KBM-7 (cell line): ENCODE data around the gene RRP15.
A peak's percentile ranks its signal among the peaks of the same experiment; 100 is the strongest.

Experiments
- DNase-seq: peaks from one replicate; pipeline ENCODE4 v3.0.0-alpha.2; 2015
- in situ Hi-C: fragments of 300-500 bp; cut with MboI; formaldehyde crosslinking; loops from 2 replicates; pipeline ENCODE4 v1.14.3; 2020; ENCODE audit warnings: low sequenced_read_pairs, low pct_unique_long_range_greater_than_20kb, mixed read lengths

Gene RRP15

GRCh38 chr1:218351391-218352074 is 66.4 kb downstream of the RRP15 start:
- peak; percentile 62 for DNase-seq
- in situ Hi-C loops, result no loop called here

- in situ Hi-C loops, result no loop called here
- no peak for DNase-seq
These were observed 67.0 kb downstream of the RRP15 start for GRCh38 chr1:218352075-218352438.

DNA sequence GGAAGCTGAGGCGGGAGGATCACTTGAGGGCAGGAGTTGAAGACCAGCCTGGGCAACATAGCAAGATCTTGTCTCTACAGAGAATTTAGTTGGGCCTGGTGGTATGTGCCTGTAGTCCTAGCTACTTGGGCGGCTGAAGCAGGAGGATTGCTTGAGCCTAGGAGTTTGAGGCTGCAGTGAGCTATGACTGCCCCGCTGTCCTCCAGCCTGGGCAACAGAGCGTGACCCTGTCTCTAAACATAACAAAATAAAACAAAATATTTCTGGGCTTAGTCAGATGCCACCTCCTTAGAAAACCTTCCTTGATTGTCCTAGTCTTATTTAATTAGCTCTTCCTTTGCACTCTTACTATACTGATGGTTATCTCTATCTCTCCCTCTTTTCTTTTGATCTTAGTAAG is 68.6 kb downstream of the RRP15 start:
- in situ Hi-C loops, result no loop called here
- no peak for DNase-seq

DNA sequence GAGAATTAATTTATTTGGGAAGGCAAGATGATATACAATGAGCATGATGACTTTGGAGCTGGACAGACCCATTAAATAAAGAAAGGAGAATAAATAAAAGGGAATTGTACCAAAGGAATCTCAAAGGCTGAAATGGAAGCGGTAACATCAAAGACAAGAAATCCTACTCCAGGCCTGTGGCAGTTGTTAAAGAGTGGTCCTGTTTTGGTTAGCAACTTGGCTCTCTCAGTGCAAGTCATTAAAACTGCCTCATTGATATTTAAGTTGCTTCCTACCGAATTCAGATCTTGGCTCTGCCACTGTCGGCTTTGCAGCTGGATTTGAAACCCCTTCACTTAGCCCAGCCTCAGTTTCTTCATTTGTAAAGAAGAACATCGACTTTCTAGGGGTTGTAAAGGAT is 70.2 kb downstream of the RRP15 start:
- DNase-seq, result no peak
- in situ Hi-C loops, result no loop called here

DNA sequence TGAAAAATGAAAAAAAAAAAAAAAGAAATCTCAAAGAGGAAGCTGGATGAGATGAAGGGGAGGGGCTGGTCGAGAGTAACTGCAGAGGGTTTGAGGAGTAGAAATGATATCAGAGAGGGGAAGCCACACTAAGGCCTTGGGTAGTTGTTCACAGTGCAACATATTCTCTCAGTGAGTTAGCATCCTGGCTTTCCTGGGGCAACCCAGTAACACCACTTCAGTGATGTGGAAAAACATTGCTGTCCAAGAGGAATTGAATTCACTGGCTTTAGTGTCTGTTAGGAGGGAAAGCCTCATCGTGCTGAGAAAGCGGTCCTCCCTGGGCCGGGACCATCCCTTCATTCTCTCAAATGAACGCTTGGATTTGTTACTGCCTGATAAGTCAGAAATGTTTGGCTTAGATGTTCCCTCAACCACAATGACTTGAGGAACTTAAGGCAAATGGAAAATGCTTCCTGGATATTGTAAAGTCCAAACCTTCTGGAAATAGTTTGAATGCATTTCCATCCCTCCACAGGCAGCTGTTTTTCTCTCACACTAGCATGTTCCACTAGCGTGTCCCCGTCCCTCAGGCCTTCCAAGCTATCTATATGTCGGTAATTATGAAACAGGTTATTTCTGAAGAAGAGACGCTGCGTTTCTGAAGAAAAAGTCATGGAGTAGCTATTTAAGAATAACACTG is 72.3 kb downstream of the RRP15 start:
- DNase-seq, result peak; percentile 45
- in situ Hi-C loops, result no loop called here

DNA sequence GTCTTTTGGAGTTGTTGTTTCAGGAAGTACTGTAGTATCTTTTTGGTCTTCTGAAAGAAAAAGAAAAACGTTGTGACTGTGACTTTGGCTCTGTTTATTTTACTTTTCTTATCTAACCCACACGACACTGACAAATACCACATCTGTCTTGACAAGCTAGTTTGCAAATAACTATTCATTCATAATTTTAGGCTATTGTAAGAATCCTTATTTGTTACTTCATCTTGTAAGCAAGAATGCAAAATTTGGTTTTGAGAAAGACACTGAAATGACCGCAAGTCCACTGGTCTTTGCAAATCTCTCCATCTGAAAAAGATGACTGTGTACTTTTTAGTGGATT is 72.8 kb downstream of the RRP15 start:
- in situ Hi-C loops, result no loop called here
- DNase-seq, result no peak

DNA sequence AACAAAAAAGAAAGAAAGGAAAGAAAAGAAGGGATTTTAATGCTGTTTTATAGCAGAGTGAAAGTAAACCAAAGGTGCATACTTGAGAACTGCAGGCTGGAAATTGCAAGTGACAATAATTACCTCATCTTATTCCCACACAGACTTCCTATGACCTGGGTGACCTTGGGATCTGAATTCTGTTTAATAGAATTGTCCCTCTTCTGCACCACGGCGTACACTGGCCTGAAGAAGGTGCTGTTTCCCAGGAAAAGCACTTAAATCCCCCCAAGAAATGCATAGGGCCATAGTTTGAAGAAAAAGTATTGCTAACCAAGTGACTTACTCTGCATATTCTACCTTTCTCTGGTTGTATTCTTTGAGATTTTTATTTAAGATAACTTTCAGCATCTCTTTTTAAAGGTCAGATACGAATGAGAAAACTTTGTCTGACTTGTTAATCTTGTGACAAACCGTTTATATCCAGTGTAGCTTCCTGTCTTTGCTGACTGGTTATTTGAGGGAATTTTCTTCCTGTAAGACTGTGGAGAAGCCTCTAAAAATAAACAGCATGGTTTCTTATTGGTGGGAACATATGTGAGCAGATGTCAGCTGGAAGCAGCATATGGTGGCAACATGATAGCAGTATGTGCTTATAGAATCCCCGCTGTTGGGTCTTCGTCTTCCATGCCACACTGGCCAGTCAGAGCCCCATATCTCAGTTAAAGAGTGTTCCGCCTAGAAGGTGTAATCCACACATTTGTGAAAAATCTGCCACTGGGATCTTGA is 76.4 kb downstream of the RRP15 start:
- no peak for DNase-seq
- in situ Hi-C loops, result no loop called here

GRCh38 chr1:218362418-218363076 is 77.5 kb downstream of the RRP15 start:
- in situ Hi-C loops, result no loop called here
- DNase-seq, result no peak

DNA sequence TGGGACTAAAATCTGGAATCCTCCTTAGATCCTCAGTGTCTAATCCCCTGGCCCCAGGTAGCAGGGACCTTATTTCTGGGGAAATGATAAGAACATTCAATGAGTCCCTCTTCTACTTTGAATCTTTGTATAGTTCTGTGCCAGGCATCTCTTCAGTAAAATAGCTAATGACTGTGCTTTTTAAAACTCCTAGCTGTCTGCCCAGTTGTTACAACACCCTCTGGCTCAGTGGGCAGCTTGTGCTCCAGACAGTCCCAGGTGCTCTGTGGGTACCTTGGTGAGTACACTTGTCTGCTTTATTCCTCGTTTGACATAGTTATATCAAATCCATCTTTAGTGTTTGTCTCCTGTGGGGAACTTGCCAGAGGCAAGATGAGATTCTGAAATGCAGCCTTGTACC is 78.0 kb downstream of the RRP15 start:
- DNase-seq, result no peak
- in situ Hi-C loops, result no loop called here

GRCh38 chr1:218364028-218364710 is 79.1 kb downstream of the RRP15 start:
- in situ Hi-C loops, result no loop called here
- DNase-seq, result no peak

- in situ Hi-C loops, result no loop called here
- no peak for DNase-seq
These were observed 80.3 kb downstream of the RRP15 start for GRCh38 chr1:218365226-218365999.

DNA sequence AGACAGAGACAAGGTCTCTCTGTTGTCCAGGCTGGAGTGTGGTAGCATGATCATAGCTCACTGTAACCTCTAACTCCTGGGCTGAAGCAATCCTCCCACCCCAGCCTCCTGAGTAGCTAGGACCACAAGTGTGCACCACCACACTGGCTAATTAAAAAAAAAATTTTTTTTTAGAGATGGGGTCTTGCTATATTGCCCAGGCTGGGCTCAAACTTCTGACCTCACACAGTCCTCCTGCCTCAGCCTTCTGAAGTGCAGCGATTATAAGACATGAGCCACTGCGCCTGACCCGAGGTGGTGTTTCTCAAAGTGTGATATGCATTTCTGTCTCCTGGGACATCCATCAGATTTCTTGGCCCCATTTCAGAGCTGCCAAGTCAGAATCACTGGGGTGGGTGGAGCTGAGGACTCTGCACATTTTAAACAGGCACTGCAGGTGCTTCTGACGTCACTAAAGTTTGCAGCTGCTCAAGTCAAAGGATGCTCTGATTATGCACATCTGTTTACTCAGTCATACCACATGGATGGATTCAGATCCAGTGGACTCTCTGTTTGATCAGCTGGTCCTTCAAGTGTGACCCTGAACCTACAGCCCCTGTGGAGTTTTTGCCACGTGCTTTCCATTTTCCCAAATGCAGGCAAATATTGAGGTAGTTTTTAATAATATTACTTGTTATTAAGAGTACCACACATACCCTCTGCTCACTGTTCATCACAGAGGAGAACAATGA is 81.4 kb downstream of the RRP15 start:
- no peak for DNase-seq
- in situ Hi-C loops, result no loop called here

- in situ Hi-C loops, result no loop called here
- DNase-seq, result no peak
These were observed 82.0 kb downstream of the RRP15 start for GRCh38 chr1:218367118-218367517.

- no peak for DNase-seq
- in situ Hi-C loops, result no loop called here
These were observed 83.6 kb downstream of the RRP15 start for GRCh38 chr1:218368686-218369085.

GRCh38 chr1:218369688-218370511 is 84.8 kb downstream of the RRP15 start:
- DNase-seq, result no peak
- in situ Hi-C loops, result no loop called here

- DNase-seq, result no peak
These were observed 87.0 kb downstream of the RRP15 start for GRCh38 chr1:218371927-218372672.

More at GRCh38 chr1:218371927-218372672, 87.0 kb downstream of the RRP15 start:
- in situ Hi-C loops, result no loop called here
